GM20431 (cell line): ENCODE data around the gene NEUROD6.

Experiments
- in situ Hi-C: fragments of 300-500 bp; cut with MseI, MboI; formaldehyde crosslinking; loops from one replicate; pipeline ENCODE4 v1.15.0; 2020; ENCODE audit warnings: low sequenced_read_pairs; ENCODE audit not compliant: unreplicated experiment

The NEUROD6 gene

DNA sequence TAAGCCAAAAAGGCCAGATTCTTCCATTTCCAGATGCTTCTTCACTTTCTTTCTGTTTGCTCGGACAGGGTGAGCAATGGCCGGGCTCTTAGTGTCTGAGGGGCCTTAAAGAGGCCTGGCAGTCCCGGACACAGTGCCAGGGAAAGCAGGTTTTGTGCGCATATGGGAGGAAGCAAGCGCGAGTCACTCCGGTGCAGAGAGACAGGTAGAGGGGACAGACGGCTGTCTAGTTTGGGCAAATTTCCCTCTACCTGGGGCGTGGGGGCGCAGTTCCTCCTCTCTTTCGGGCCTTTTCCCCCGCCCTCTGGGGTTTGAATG is 4.7 kb downstream of the NEUROD6 start:
- in situ Hi-C loops: no loop called here

DNA sequence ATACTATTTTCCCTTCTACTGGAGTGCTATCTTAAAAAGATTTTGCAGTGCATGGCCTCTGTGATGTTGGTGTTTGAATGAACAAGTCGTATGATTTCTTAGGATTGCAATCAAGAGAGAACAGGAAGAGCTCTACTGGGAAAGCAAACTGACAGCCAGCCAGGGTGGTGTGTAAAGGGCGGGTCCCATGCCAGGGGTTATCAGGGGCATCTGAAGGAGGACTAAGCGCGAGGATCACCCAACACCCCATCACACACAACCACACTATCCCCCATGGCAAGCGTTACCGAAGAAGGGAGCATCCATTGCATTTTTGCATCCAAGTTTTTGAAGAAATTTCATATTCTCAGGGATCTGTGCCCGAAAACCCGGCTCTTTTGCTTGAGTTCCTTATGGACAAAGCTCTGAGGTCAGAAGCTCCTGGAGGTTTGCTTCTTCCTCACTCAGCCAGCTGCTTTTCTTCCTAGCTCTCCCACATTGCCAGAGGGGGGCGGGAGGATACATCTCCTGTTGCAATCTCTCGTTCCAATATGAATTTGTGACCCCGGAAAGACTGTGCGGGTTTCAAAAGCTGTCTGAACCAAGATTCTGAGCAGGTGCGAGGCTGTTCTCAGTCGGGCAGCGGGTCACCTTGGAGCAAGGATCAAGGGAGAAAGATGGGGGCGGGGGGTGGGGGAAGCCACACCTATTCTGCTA is 5.2 kb downstream of the NEUROD6 start:
- in situ Hi-C loops: no loop called here

DNA sequence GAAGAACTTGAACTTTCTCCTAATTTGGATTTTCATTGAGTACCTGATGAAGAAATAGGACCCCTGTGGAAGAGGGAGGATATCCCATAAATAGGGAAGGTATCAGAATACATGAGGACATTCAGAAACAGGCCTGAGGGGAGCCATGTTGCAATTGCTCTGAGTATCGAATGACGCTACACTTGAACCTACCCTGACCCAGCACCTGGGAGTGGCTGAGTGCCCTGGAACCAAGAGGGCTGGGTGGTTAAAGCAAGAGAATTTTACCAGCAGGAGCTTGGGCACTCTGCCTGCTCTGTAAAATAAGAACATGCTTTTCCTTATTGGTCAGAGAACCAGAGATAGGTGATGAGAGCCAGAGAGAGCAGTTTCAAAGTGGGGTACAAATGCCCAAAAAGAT is 7.2 kb downstream of the NEUROD6 start:
- in situ Hi-C loops: no loop called here

DNA sequence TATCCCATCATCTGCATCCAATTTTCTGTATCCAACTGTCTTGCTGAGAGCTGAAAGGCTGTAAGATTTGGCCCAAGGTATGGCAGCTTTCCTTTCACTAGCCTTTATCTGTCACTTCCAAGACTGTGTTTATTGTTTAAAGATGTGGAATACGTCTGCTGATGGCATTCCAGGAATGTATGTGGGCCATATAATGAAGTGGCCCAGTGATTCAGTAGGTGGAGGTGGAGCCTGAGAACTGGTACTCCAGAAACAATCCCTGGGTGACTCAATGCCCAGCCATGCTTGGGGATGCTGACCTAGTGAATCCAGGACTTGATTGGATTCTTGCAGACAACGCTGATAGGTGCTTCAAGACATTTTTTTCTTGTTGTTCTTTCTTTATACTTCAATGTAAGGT is 13.5 kb downstream of the NEUROD6 start:
- in situ Hi-C loops: no loop called here

DNA sequence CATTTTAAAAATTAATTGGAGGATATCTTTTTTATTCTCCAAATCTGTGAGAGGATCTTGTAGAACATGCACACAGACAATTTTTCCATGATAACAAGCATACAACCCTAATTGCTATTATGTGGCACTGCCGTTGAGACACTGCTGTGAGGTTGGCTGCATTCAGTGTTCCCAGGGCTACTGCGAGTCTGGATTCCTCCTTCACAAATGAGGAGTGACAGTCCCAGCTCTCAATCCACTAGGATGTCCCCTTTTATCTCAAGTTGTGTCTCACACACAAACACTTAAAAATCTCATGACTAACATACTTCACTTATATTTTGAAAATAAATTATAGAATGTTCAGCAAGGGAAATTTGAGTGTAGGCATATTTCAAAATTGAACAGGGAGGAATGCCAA is 14.1 kb downstream of the NEUROD6 start:
- in situ Hi-C loops: no loop called here

DNA sequence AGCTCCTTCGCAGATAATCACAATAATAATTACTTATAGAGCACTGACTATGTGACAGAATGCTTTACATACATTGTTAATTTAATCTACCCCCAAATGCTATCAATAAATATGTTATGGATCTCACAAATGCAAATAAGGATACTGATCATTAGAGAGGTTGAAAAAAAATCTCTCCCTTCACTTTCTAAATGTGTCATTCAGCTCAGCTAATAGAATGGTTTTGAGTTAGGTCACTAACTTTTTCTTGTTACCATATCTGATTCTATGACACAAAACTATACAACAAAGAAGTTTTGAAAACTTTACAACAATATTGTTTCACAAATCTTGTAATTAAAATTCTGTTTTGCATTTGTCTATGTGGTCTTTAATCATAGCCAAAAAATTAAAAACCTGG is 17.4 kb downstream of the NEUROD6 start:
- in situ Hi-C loops: no loop called here

DNA sequence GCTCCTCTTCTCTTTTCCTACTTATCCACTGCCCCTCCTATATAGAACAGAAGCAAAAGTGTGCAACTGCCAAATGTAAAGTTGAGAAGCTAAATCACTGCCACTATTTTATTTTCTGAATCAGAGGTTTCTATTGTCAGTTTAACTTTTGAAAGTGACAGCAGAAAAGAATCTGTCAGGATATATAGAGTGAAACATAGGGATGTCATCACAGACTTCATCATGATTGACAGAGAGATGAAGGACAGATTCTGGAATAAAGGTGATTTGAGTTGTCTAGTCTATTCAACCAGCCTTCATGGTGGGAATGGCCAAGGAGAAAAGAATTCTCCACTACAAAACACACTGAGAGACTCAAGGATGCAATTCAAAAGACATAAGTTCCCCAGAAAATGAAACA is 19.9 kb downstream of the NEUROD6 start:
- in situ Hi-C loops: no loop called here

DNA sequence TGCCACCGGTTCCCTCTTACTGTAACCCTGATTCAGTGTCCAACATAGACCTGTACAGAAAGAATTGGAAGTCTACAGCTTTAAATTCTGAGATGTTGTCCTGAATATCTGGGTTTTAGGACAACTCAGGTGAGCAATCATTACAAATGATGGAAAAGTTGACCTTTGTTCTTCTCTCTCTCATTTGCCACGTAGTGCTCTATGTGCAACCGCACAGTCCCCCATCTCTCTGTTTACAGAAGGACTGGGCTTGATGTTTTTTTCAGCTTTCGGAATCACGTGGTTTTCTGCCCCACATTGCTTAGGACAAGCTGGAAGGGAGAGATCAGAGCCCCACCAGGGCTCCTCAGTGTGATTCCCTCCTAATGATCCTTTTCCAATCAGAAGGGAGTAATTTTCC is 22.2 kb downstream of the NEUROD6 start:
- in situ Hi-C loops: no loop called here

DNA sequence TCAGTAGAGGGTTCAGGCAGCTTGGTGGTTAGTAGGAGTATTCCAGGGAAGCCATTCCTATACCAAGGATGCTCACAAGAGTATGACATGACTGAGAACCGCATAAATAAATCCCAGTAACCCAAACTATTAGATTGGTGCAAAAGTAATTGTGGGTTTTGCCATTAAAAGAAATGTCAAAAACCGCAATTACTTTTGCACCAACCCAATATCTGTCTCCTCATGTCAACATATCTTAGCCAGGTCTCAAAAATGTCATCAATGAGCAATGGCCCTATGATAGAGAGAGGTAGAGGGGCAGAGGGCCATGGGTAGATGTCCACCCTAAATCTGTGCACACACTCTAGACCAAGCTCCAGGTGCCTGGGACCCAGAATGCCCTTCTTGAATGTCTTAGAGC is 23.6 kb downstream of the NEUROD6 start:
- in situ Hi-C loops: no loop called here

DNA sequence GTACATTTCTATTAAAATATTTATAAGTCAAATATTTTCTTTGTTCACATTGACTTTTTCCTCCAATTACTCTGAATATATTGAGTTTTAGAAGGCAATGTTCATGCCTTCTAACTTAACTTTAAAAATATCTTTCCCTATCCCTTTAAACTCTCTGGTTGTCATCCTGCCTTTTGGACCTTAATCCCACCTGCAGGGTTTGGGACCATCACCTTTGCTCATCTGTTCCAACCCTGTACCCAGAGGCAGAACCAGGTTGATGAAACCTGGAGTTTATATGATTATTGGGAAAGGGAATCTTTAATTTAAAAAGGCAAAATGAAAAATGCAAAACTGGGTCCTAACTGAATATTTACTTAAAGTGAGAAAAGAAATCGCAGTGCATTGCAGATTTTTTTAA is 24.8 kb downstream of the NEUROD6 start:
- in situ Hi-C loops: no loop called here

DNA sequence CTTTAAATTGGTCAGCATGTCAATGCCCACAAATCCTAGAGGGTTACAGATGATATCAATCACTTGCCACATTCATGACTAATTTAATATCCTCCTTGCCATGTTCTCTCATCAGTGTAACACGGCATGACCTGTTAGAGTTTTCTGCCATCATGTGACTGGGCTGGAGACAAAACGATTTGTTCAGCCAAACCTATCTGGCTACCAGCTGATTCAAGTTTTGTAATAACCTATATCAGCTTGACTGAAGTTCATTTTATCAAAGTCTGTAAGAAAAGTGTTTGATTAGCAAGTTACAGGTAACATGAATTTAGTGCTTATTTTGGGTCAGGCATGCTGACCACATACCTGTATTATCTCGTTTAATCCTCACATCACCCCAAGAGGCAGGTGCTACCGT is 25.7 kb downstream of the NEUROD6 start:
- in situ Hi-C loops: no loop called here

DNA sequence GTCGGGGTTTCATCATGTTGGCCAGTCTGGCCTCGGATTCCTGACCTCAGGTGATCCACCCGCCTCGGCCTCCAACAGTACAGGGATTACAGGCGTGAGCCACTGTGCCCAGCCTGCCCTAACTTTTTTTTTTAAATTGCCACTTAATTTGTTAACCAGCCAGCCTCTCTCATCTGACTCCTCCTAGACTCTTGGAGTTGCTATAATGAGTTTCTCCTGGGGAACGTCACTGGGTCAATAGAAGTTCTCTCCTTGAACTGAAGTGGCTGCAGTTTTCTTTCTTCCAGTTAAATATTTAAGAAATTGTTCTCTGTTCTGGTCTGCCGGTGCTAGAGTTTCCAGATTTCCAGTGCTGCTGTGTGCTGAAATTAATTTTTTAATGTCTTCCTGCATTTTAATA is 27.6 kb downstream of the NEUROD6 start:
- in situ Hi-C loops: no loop called here

DNA sequence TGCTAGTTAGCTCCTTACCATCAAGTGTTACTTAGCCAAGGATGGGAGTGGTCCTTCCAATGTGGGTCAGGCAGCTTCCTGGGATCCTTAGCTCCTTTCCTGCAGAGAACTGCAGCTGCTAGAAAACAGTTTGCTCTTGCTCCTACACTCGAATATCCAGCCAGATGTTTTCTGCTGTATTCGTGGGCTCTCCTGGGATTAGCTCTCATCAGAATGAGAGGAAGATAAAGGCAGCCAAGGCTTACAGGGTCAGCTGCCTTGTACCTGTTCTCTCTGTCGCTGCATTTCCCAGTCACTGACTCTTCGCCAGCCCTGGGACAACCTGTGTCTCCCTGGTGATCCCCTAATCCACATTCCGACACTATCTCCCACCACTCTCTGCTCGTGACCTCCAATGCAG is 29.0 kb downstream of the NEUROD6 start:
- in situ Hi-C loops: no loop called here

DNA sequence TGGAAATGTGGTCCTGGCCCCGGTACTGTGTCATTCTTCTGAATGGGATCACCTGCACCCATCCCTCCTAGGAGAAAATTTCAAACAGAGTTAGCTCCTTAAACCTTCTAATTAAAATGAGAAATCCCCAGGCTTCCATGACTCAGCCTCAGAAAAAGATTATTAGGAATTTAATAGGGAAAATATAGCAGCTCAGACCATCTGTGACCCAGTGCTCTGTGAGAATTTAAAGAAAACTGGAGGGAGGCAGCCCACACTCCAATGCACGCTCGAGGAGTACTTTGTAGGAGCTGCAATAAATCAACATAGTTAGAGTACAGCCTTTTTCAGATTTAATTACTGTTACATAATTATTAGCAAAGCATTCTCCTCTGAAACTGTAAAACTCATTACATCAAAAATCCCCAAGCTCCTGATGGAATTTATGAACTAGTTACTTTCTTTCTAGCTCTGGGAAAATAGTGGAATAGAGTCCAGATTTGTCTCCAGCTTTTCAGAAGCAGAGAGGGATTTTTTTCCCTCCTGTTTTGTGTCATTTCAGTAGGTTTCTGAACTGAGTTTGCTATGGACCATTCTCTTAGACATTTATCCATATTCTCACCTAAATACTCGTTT is 30.1 kb downstream of the NEUROD6 start:
- in situ Hi-C loops: no loop called here

DNA sequence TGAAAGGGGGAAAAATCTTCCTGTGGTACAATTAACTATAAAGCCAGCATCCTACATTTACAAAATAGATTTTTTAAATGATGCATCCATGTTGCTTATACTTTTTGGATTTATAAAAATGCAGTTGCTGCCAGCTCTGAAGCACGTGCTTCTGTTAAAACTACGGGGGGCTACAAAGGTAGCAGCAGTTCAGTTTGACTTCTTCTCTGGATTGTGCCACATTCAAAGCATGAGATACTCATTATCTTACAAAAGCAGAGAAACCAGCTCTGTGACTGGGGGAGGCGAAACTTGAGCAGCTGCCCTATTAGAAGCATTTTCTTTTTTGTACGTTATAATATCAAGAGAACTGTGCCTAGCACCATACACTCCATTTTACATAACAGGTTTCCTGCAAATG is 31.1 kb downstream of the NEUROD6 start:
- in situ Hi-C loops: no loop called here

DNA sequence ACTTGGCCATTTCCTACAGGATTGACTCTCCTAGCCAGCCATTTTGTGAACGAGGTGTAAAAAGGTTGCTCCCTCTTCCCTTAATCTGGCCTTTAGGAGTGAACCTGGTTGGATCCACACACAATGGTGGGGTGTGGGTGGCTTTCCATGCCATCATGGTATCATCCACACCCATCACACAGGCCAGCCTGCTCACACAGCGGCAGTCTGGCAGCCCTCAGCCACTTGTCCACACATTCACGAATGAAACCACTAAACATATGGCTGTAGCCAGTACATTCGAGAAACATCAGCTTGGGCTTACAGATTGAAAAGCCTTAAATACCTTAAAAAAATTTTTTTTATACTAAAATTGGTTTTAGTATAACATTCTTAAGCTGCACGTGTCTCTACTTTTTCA is 31.9 kb downstream of the NEUROD6 start:
- in situ Hi-C loops: no loop called here

DNA sequence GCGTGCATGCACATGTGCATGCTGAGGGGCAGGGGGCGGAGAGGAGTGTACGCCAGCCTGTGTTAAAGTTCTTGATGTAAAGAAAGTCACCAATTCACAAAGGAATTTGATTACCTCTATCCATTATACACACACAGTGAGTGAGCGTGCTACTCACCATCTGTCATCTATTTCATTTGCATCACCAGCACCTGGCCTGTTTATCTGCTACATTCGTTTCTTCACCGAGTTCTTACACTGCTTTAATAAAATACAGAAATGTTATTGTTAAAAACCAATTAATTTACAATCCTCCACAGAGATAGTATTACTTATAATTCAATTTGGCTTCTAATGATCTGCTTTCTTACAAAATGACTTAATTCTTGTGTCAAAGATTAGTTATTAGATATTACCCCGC is 32.6 kb downstream of the NEUROD6 start:
- in situ Hi-C loops: no loop called here

DNA sequence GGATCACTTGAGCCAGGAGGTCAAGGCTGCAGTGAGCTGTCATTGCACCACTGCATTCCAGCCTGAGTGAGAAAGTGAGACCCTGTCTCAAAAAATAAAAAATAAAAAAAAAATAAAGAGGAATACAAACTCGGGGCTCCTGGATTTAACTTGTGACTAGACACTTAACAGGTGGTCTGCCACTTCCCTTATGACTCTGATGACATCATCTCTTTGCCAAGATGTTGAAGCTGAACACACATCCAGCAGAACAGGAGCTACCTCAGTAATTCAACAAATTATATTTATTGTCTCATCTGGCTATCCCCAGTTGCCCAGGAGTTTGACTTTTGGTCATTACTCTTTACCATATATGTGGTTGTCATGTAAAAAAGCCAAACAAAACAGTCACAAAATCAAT is 35.3 kb downstream of the NEUROD6 start:
- in situ Hi-C loops: no loop called here

DNA sequence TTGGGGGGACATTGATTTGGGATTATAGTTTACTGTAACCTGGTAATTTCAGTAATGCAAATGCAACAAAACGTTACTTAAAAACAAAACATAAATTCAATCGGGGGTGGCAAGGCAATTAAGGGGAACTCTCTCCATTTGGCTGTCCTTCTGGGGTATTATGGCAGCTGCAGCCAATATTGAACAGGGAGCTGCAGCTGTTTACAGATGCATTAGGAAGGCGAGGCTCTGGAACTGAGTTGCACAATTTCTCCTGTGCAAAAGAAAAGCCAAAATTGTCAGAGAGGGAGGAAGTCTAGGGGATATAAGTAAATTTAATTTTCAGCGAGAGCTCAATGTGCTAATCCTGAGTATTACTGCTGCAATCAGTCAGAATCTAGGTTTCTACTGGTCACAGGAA is 36.1 kb downstream of the NEUROD6 start:
- in situ Hi-C loops: no loop called here

DNA sequence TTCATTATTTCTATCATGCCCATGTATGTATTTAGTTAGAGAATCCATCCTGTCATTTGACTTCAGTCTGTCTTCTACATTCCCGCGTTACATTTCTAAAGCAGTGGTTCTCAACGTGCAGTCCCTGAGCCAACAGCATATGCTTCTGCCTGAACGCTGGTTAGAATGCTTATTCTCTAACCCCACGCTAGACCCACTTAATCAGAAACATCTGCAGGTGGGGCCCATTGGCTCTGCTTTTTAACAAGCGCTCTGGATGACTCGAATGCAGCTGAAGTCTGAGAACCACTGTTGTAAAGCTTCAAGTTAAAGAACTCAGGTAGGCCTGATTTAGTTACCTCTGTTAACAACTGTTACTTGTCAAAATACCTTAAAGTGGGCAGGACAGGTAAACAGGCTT is 38.2 kb downstream of the NEUROD6 start:
- in situ Hi-C loops: no loop called here

DNA sequence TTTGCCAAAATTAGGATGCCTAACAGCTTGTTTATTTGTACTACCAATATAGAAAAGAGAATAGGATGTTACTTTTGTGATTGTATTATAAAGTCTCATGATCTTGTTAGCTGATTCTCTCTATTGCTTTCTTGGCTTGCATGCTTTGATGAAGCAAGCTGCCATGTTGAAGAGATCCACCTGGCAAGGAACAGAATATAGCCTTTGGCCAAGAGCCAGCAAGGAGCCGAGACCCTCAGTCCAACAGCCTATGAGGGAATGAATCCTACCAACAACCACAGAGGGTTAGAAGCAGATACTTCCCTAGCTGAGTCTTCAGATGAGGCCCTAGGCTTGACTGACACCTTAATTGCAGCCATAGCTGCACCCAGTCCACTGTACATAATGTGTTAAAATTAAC is 41.2 kb downstream of the NEUROD6 start:
- in situ Hi-C loops: no loop called here

DNA sequence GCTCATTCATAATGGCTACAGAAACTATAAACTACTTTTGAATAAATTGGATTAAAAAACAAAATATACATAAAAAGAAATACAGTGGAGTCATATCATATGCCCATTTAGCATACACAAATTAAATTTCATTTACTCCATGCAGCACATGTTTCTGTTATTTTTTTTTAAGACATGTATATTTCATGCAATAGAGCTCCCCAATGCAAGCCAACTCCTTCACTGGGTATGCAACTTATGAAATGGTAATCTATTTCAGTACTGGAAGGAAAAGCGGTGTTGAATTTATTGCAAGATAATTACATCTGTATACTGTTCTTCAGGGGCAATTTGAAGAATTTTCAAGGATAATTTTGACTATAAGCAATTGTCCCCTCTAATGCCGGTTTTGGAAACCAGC is 49.9 kb downstream of the NEUROD6 start:
- in situ Hi-C loops: no loop called here
